ENCODE measurements around the gene DDX21.
"Not testable (repeated sequence)": the region's sequence is repeated elsewhere in the genome, so short reads cannot be mapped to it uniquely, and the experiment has no call there.

DDX21 gene

GRCh38 chr10:68988530-68989316 lies 32.8 kb downstream of the DDX21 start, which contains the start of gene KIFBP:
KIFBP (plus strand) TSS chr10:68988803; CDS start chr10:68988833, 30 bp downstream.
- peak; percentile 52 to 98 (median 94) for DNase-seq

GRCh38 chr10:68989317-68989990 lies 33.5 kb downstream of the DDX21 start:
- peak in 4 of 56 donors; percentile 14 to 32 (median 22) for DNase-seq

GRCh38 chr10:68992636-68993440 lies 36.9 kb downstream of the DDX21 start:
- DNase-seq, result no peak

- DNase-seq, result no peak
Measured at GRCh38 chr10:68997211-68997610, 41.2 kb downstream of the DDX21 start.

- DNase-seq, result no peak
Measured at GRCh38 chr10:69004821-69005220, 48.9 kb downstream of the DDX21 start.

GRCh38 chr10:69005704-69006485 lies 49.9 kb downstream of the DDX21 start:
- no peak for DNase-seq

- no peak for DNase-seq
Measured at GRCh38 chr10:69007260-69007659, 51.3 kb downstream of the DDX21 start.

- DNase-seq, result no peak
Measured at GRCh38 chr10:69009360-69009759, 53.4 kb downstream of the DDX21 start.

GRCh38 chr10:69010151-69010640 lies 54.2 kb downstream of the DDX21 start:
- DNase-seq, result no peak

- not testable (repeated sequence) for DNase-seq
Measured at GRCh38 chr10:69012778-69013177, 56.8 kb downstream of the DDX21 start.

GRCh38 chr10:69014171-69014570 lies 58.2 kb downstream of the DDX21 start:
- no peak for DNase-seq

GRCh38 chr10:69018613-69019012 lies 62.6 kb downstream of the DDX21 start:
- no peak for DNase-seq

- DNase-seq, result no peak
Measured at GRCh38 chr10:69022611-69023010, 66.6 kb downstream of the DDX21 start.

- no peak for DNase-seq
Measured at GRCh38 chr10:69025370-69025896, 69.5 kb downstream of the DDX21 start.

GRCh38 chr10:69033256-69033655 lies 77.3 kb downstream of the DDX21 start:
- no peak for DNase-seq
